MCF 10A (cell line): Measurements from ENCODE around the gene SH3BP5. TPM values are rescaled to one million over a fixed set of nuclear protein-coding genes. Genes with fewer than 3 reads are reported as not detected.

Experiments
- BruUV-seq: library from RNA; stranded (reverse); fragments of 400-500 nt; replicated peaks from 2 replicates; lab custom pipeline; 2021; lab: Mats Ljungman, UMichigan
- CTCF ChIA-PET: fragments of 300-600 bp; sonication (Branson Sonifier 250); formaldehyde crosslinking; extraction: SDS; loops from one replicate; lab custom pipeline; 2021; ENCODE audit warnings: antibody characterized with exemption, inconsistent platforms; lab: Yijun Ruan, JAX
- POLR2A ChIA-PET: fragments of 300-600, 350-650 bp; sonication (Branson Sonifier 250); formaldehyde crosslinking; extraction: SDS; loops from one replicate; lab custom pipeline; 2020; ENCODE audit warnings: antibody characterized with exemption, inconsistent platforms; lab: Yijun Ruan, JAX
- DNase-seq: peaks from one replicate; pipeline ENCODE4 v3.0.0-alpha.2; 2018; ENCODE audit not compliant: unreplicated experiment
- H3K27ac Mint-ChIP-seq: one replicate; pipeline ENCODE4 v1.8.0; 2022; ENCODE audit warnings: mild to moderate bottlenecking, low read depth, mixed read lengths; ENCODE audit not compliant: unreplicated experiment
- H3K27me3 Mint-ChIP-seq: one replicate; pipeline ENCODE4 v1.8.0; 2022; ENCODE audit warnings: mixed read lengths; ENCODE audit not compliant: insufficient read depth, unreplicated experiment
- H3K36me3 Mint-ChIP-seq: one replicate; pipeline ENCODE4 v1.8.0; 2022; ENCODE audit warnings: mild to moderate bottlenecking, moderate library complexity, mixed read lengths; ENCODE audit not compliant: insufficient read depth, unreplicated experiment
- H3K4me1 Mint-ChIP-seq: one replicate; pipeline ENCODE4 v1.8.0; 2022; ENCODE audit warnings: mixed read lengths; ENCODE audit not compliant: insufficient read depth, unreplicated experiment
- H3K4me3 Mint-ChIP-seq: one replicate; pipeline ENCODE4 v1.8.0; 2022; ENCODE audit warnings: mild to moderate bottlenecking, moderate library complexity, mixed read lengths; ENCODE audit not compliant: unreplicated experiment
- H3K9me3 Mint-ChIP-seq: one replicate; pipeline ENCODE4 v1.8.0; 2022; ENCODE audit warnings: mixed read lengths; ENCODE audit not compliant: unreplicated experiment
- CTCF ChIP-seq: fragments of 200-600 bp; IDR thresholded peaks from one replicate; pipeline ENCODE4 v1.8.0; 2022; ENCODE audit warnings: antibody characterized with exemption, mild to moderate bottlenecking; ENCODE audit not compliant: unreplicated experiment
- intact Hi-C: fragments of 100-400 bp; cut with micrococcal nuclease; formaldehyde crosslinking; loops from 2 replicates; pipeline ENCODE4 v1.14.1; 2022
- total RNA-seq: library from RNA; stranded (reverse); gene quantifications from 2 replicates; pipeline ENCODE4 v1.2.3, GENCODE V29; 2022

Gene SH3BP5
- total RNA-seq, 1 experiment from 2014 or later, result 8.8 TPM

GRCh38 chr3:15341030-15341726 lies 8.8 kb upstream of the SH3BP5 start:
- ChIA-PET POLR2A (no interaction called here), CTCF (interaction anchor here (0.6 to 1.0 kb wide), 4 partner anchors 8 to 305 kb away, joined by 3 to 6 read pairs (median 4); no protein-coding TSS in a partner anchor)
- Mint-ChIP-seq H3K27me3 (peaks cover 30% of the 10 kb centered on the region), H3K36me3 (peaks cover 7% of the 10 kb centered on the region), H3K9me3 (no peaks in the 10 kb centered on the region), H3K4me3 (no peak overlapping the region), H3K4me1 (no peaks in the 10 kb centered on the region), H3K27ac (no peak overlapping the region)
- TF ChIP-seq CTCF, result no peak
- BruUV-seq, result no TSS peak
- intact Hi-C loops, result no loop called here
- no peak for DNase-seq

GRCh38 chr3:15339786-15340215 lies 7.4 kb upstream of the SH3BP5 start:
- Mint-ChIP-seq H3K4me1 (no peaks in the 10 kb centered on the region), H3K4me3 (no peak overlapping the region), H3K27me3 (peaks cover 21% of the 10 kb centered on the region), H3K9me3 (no peaks in the 10 kb centered on the region), H3K36me3 (peaks cover 7% of the 10 kb centered on the region), H3K27ac (no peak overlapping the region)
- POLR2A ChIA-PET, result interaction anchor here (1.0 kb wide), 1 partner anchor 15 kb away, joined by 3 read pairs; no protein-coding TSS in a partner anchor
- CTCF ChIA-PET, result interaction anchor here (0.6 to 0.7 kb wide), 3 partner anchors 25 to 73 kb away, joined by 3 read pairs; no protein-coding TSS in a partner anchor
- intact Hi-C loops, result no loop called here
- DNase-seq, result peak; percentile 32
- no TSS peak for BruUV-seq
- no peak for TF ChIP-seq CTCF

GRCh38 chr3:15339001-15339400 lies 6.6 kb upstream of the SH3BP5 start:
- H3K4me1 Mint-ChIP-seq, result no peaks in the 10 kb centered on the region
- H3K4me3 Mint-ChIP-seq, result no peak overlapping the region
- intact Hi-C loops, result no loop called here
- DNase-seq, result no peak
- ChIA-PET CTCF (interaction anchor here (0.6 kb wide), 1 partner anchor 221 kb away, joined by 5 read pairs; no protein-coding TSS in a partner anchor), POLR2A (no interaction called here)
- TF ChIP-seq CTCF, result no peak
- BruUV-seq, result no TSS peak
- no peak overlapping the region for H3K27ac Mint-ChIP-seq
- H3K9me3 Mint-ChIP-seq, result no peaks in the 10 kb centered on the region
- H3K36me3 Mint-ChIP-seq, result peaks cover 7% of the 10 kb centered on the region
- H3K27me3 Mint-ChIP-seq, result peaks cover 20% of the 10 kb centered on the region

- no TSS peak for BruUV-seq
- CTCF ChIA-PET, result no interaction called here
Measured at GRCh38 chr3:15337963-15338362, 5.6 kb upstream of the SH3BP5 start.

More at GRCh38 chr3:15337963-15338362, 5.6 kb upstream of the SH3BP5 start:
- Mint-ChIP-seq H3K36me3 (peaks cover 7% of the 10 kb centered on the region), H3K9me3 (no peaks in the 10 kb centered on the region), H3K27me3 (peaks cover 12% of the 10 kb centered on the region), H3K4me3 (no peak overlapping the region), H3K27ac (no peak overlapping the region), H3K4me1 (no peaks in the 10 kb centered on the region)
- intact Hi-C loops, result no loop called here
- DNase-seq, result no peak
- no peak for TF ChIP-seq CTCF
- POLR2A ChIA-PET, result no interaction called here
